Measurements from ENCODE around the gene TIMP3.

TIMP3 gene

DNA sequence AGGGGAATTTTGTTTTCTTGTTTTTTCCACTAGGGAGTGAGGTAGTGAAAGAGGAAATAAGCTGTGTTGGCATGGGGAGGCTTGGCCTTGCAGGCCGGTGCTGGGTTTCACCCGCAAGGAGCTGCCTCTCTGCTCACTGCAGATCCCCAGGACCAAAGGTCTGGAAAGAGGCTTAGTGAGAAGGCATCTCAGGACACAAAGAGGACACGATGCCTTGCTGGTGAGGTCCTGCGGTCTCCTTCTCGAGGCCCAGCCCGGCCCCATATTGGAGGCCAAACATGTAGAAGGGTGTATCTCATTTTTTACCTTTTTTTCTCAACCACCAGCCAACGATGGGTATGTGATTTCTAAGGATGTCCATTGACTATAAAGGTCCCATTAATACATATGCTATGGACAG lies 17.6 kb downstream of the TIMP3 start:
- Histone ChIP-seq H3K79me2 (ENCODE audit: insufficient read depth, low read length) (no peaks in the 10 kb centered on the region), H3K27me3 (ENCODE audit: insufficient read depth, low read length, poor library complexity) (peaks cover 3% of the 10 kb centered on the region), H2AFZ (ENCODE audit: low read depth, low read length) (no peak overlapping the region), H4K20me1 (ENCODE audit: insufficient read depth, low read length) (no peaks in the 10 kb centered on the region; the same call in 1 of the 2 replicates), H3K4me1 (ENCODE audit: insufficient read depth, low read length) (no peaks in the 10 kb centered on the region), H3K36me3 (ENCODE audit: insufficient read depth, low read length) (no peaks in the 10 kb centered on the region), H3K27ac (ENCODE audit: low read length) (no peak overlapping the region), H3K9ac (ENCODE audit: low read depth, low read length) (no peak overlapping the region), H3K4me2 (ENCODE audit: insufficient read depth, low read length) (no peak overlapping the region), H3K9me3 (ENCODE audit: insufficient read depth, low read length, severe bottlenecking) (no peaks in the 10 kb centered on the region), H3K4me3 (ENCODE audit: low read depth in 1 of 2, low read length in 2 of 2) (no peak overlapping the region)
- ATAC-seq (ENCODE audit: insufficient read depth, low read depth), result no peak
- TF ChIP-seq EZH2 (IDR thresholded peaks at IDR 0.05; ENCODE audit: borderline replicate concordance, low read depth, low read length, severe bottlenecking), result no peak
- no peak for TF ChIP-seq CTCF (IDR thresholded peaks at IDR 0.05; ENCODE audit: borderline replicate concordance, extremely low read depth, low read length, poor library complexity, severe bottlenecking)
- DNase-seq, result no peak

- no peak for ATAC-seq (ENCODE audit: insufficient read depth, low read depth)
- DNase-seq, result no peak
- Histone ChIP-seq H3K27me3 (ENCODE audit: insufficient read depth, low read length, poor library complexity) (no peaks in the 10 kb centered on the region), H3K9ac (ENCODE audit: low read depth, low read length) (no peak overlapping the region), H3K4me2 (ENCODE audit: insufficient read depth, low read length) (no peak overlapping the region), H3K9me3 (ENCODE audit: insufficient read depth, low read length, severe bottlenecking) (no peaks in the 10 kb centered on the region), H3K4me3 (ENCODE audit: low read depth in 1 of 2, low read length in 2 of 2) (no peak overlapping the region), H3K4me1 (ENCODE audit: insufficient read depth, low read length) (no peaks in the 10 kb centered on the region), H2AFZ (ENCODE audit: low read depth, low read length) (no peak overlapping the region), H3K36me3 (ENCODE audit: insufficient read depth, low read length) (no peaks in the 10 kb centered on the region), H3K79me2 (ENCODE audit: insufficient read depth, low read length) (no peaks in the 10 kb centered on the region), H4K20me1 (ENCODE audit: insufficient read depth, low read length) (no peaks in the 10 kb centered on the region; the same call in 1 of the 2 replicates), H3K27ac (ENCODE audit: low read length) (no peak overlapping the region)
- TF ChIP-seq CTCF (IDR thresholded peaks at IDR 0.05; ENCODE audit: borderline replicate concordance, extremely low read depth, low read length, poor library complexity, severe bottlenecking) (no peak), EZH2 (IDR thresholded peaks at IDR 0.05; ENCODE audit: borderline replicate concordance, low read depth, low read length, severe bottlenecking) (no peak)
These were observed 18.9 kb downstream of the TIMP3 start for GRCh38 chr22:32820131-32821119.

GRCh38 chr22:32822179-32822877 lies 20.8 kb downstream of the TIMP3 start:
- no peak overlapping the region for H3K4me3 ChIP-seq (ENCODE audit: low read depth in 1 of 2, low read length in 2 of 2)
- no peaks in the 10 kb centered on the region for H3K36me3 ChIP-seq (ENCODE audit: insufficient read depth, low read length)
- TF ChIP-seq EZH2 (IDR thresholded peaks at IDR 0.05; ENCODE audit: borderline replicate concordance, low read depth, low read length, severe bottlenecking) (no peak), CTCF (IDR thresholded peaks at IDR 0.05; ENCODE audit: borderline replicate concordance, extremely low read depth, low read length, poor library complexity, severe bottlenecking) (no peak)
- no peak overlapping the region for H3K27ac ChIP-seq (ENCODE audit: low read length)
- DNase-seq, result no peak
- H3K27me3 ChIP-seq (ENCODE audit: insufficient read depth, low read length, poor library complexity), result no peaks in the 10 kb centered on the region
- H2AFZ ChIP-seq (ENCODE audit: low read depth, low read length), result no peak overlapping the region
- no peaks in the 10 kb centered on the region for H4K20me1 ChIP-seq (ENCODE audit: insufficient read depth, low read length)
- no peak for ATAC-seq (ENCODE audit: insufficient read depth, low read depth)
- no peaks in the 10 kb centered on the region for H3K4me1 ChIP-seq (ENCODE audit: insufficient read depth, low read length)
- H3K9me3 ChIP-seq (ENCODE audit: insufficient read depth, low read length, severe bottlenecking), result no peaks in the 10 kb centered on the region
- no peak overlapping the region for H3K9ac ChIP-seq (ENCODE audit: low read depth, low read length)
- no peak overlapping the region for H3K4me2 ChIP-seq (ENCODE audit: insufficient read depth, low read length)
- H3K79me2 ChIP-seq (ENCODE audit: insufficient read depth, low read length), result no peaks in the 10 kb centered on the region
